Measurements from ENCODE around the gene TFAP2C. TPM values are rescaled to one million over a fixed set of nuclear protein-coding genes. Genes with fewer than 3 reads are reported as not detected.

The TFAP2C gene
- total RNA-seq, result 1 to 10 TPM in 1 of 2 donors, under 1 TPM in 1; 0.31 to 1.8 TPM
- polyA plus RNA-seq (2013, experiment 1 of 2), result 15.0 TPM
- 15.4 TPM for polyA plus RNA-seq (2013, experiment 2 of 2)
- long read RNA-seq, experiment 1, result 0 reads
- long read RNA-seq, experiment 2, partial matches to known transcripts, result 1 of 2 reads
- long read RNA-seq, experiment 2, other reads (novel, unspliced or antisense), result 1 of 2 reads
- long read RNA-seq, experiment 3, partial matches to known transcripts, result 0 of 2 reads
- long read RNA-seq, experiment 3, other reads (novel, unspliced or antisense), result 1 of 2 reads
- long read RNA-seq, experiment 4, result 0 reads

DNA sequence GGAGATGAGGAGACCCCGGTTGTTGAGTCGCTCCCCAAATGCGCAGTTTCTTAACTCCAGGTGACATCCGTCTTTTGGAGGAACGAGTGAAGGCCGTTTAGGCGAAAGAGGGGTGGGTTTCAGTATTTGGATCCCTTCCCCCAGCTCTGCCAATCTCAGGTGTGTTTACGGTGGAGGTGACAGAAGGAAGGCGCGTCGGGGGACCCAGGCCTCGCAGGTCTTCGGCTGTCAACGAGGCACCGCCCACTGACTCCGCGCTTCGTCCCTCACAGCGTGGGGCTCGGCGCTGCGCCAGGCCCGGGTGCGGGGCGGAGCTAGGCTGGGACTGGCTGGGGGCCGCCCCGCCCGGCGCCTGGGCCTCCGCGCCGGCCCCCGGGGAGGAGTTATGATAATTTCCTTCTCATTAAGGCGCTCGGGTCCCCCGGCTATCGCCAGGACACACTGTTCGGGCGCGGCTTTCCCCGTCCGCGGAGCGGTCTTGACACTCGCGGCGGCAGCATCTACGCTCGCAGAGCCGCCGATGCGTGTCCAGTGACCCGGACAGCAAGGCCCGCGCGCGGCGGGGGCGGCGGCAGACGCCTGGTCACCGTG is at the start of gene TFAP2C:
TFAP2C (plus strand) TSS at position 434 of the 591 bp plus-strand sequence. CDS start 239 bp downstream, outside the sequence.
- H3K27ac ChIP-seq (ENCODE audit: low read depth, low read length), result no peak within 1 kb of the TSS
- Mint-ChIP-seq H3K27ac (no peak within 1 kb of the TSS), H3K36me3 (ENCODE audit: low read depth) (no peaks in the 10 kb centered on the region), H3K27me3 (ENCODE audit: insufficient read depth) (peaks cover 93% of the 10 kb centered on the region), H3K4me1 (peaks cover 36% of the 10 kb centered on the region), H3K4me3 (peak within 1 kb of the TSS; percentile 59), H3K9me3 (no peaks in the 10 kb centered on the region)
- H3K27me3 ChIP-seq (ENCODE audit: control insufficient read depth, insufficient read depth, low read length, poor library complexity, severe bottlenecking), result peaks cover 94% of the 10 kb centered on the region
- H3K4me3 ChIP-seq (ENCODE audit: low read length), result peak within 1 kb of the TSS; percentile 81
- TF ChIP-seq, protein P1, sequence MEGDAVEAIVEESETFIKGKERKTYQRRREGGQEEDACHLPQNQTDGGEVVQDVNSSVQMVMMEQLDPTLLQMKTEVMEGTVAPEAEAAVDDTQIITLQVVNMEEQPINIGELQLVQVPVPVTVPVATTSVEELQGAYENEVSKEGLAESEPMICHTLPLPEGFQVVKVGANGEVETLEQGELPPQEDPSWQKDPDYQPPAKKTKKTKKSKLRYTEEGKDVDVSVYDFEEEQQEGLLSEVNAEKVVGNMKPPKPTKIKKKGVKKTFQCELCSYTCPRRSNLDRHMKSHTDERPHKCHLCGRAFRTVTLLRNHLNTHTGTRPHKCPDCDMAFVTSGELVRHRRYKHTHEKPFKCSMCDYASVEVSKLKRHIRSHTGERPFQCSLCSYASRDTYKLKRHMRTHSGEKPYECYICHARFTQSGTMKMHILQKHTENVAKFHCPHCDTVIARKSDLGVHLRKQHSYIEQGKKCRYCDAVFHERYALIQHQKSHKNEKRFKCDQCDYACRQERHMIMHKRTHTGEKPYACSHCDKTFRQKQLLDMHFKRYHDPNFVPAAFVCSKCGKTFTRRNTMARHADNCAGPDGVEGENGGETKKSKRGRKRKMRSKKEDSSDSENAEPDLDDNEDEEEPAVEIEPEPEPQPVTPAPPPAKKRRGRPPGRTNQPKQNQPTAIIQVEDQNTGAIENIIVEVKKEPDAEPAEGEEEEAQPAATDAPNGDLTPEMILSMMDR (conservative IDR thresholded peaks at IDR 0.05), result no peak
- no peaks in the 10 kb centered on the region for H3K9me3 ChIP-seq (ENCODE audit: control insufficient read depth, low read length)
- peaks cover 12% of the 10 kb centered on the region for H3K4me1 ChIP-seq (ENCODE audit: control insufficient read depth, insufficient read depth, low read length)
- H3K36me3 ChIP-seq (ENCODE audit: control insufficient read depth, insufficient read depth, low read length), result no peaks in the 10 kb centered on the region
- no peak within 1 kb of the TSS for H3K9ac ChIP-seq (ENCODE audit: extremely low read depth, low read length, poor library complexity, severe bottlenecking)
- WGBS, 2 experiments (ENCODE audit: insufficient coverage in 1 of 2, insufficient read length in 1 of 2), result 0 to 2% methylated on average over 15 to 62 of the region's 62 CpGs
- DNase-seq, result peak; percentile 91

DNA sequence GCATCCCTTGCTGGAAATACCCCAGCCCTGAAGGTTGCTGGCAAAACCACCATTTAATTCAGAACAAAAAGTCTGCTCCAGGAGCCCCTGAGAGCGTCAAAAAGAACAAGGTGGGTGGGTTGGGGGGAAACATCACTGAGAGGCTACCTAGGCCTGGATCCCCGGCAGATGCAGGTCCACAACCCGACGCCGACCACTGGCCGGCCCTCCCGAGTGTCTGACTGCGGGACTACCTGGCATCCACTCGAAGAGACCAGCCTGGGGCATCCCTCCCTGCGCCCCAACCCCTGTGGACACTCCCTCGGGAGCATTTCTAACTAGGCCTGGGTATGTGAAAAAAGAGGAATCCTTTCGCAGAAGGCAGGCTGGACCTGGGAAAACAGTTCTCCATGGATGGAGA is 48.9 kb upstream of the TFAP2C start:
- H3K4me1 Mint-ChIP-seq, result peaks cover 4% of the 10 kb centered on the region
- no peaks in the 10 kb centered on the region for H3K9me3 ChIP-seq (ENCODE audit: control insufficient read depth, low read length)
- no peak overlapping the region for H3K27ac ChIP-seq (ENCODE audit: low read depth, low read length)
- H3K4me3 ChIP-seq (ENCODE audit: low read length), result no peak overlapping the region
- DNase-seq, result no peak
- H3K27me3 ChIP-seq (ENCODE audit: control insufficient read depth, insufficient read depth, low read length, poor library complexity, severe bottlenecking), result no peaks in the 10 kb centered on the region
- H3K9me3 Mint-ChIP-seq, result peaks cover 1% of the 10 kb centered on the region
- no peak overlapping the region for H3K4me3 Mint-ChIP-seq
- no peaks in the 10 kb centered on the region for H3K36me3 ChIP-seq (ENCODE audit: control insufficient read depth, insufficient read depth, low read length)
- TF ChIP-seq, protein P1 (conservative IDR thresholded peaks at IDR 0.05), result no peak
- peaks cover 4% of the 10 kb centered on the region for H3K27me3 Mint-ChIP-seq (ENCODE audit: insufficient read depth)
- H3K4me1 ChIP-seq (ENCODE audit: control insufficient read depth, insufficient read depth, low read length), result peaks cover 3% of the 10 kb centered on the region
- no peak overlapping the region for H3K9ac ChIP-seq (ENCODE audit: extremely low read depth, low read length, poor library complexity, severe bottlenecking)
- no peak overlapping the region for H3K27ac Mint-ChIP-seq
- H3K36me3 Mint-ChIP-seq (ENCODE audit: low read depth), result no peaks in the 10 kb centered on the region
- 95 to 98% methylated on average over 7 to 12 of the region's 12 CpGs for WGBS, 2 experiments (ENCODE audit: insufficient coverage in 1 of 2, insufficient read length in 1 of 2)

DNA sequence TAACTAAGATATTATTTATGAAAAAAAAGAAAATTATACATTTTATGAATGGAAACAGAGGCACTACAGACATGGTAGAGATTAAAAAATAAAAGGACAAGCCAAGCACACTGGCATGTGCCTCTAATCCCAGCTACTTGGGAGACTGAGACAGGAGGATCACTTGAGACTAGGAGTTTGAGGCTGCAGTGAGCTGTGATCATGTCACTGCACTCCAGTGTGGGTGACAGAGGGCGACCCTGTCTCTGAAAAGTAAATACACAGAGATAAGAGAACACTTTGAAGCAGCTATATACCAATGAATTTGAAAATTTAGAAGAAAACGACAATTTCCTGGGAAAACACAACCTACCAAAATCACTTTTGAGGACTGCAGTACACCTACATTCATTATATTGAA is 47.4 kb upstream of the TFAP2C start:
- H3K4me1 ChIP-seq (ENCODE audit: control insufficient read depth, insufficient read depth, low read length), result peaks cover 3% of the 10 kb centered on the region
- no peaks in the 10 kb centered on the region for H3K27me3 ChIP-seq (ENCODE audit: control insufficient read depth, insufficient read depth, low read length, poor library complexity, severe bottlenecking)
- H3K4me3 Mint-ChIP-seq, result no peak overlapping the region
- H3K9ac ChIP-seq (ENCODE audit: extremely low read depth, low read length, poor library complexity, severe bottlenecking), result no peak overlapping the region
- no peak overlapping the region for H3K27ac ChIP-seq (ENCODE audit: low read depth, low read length)
- no peak overlapping the region for H3K4me3 ChIP-seq (ENCODE audit: low read length)
- no peaks in the 10 kb centered on the region for H3K36me3 Mint-ChIP-seq (ENCODE audit: low read depth)
- 84% methylated on average over 2 of the region's 2 CpGs; no CpG with 5 or more reads in 1 of the 2 experiments for WGBS, 2 experiments (ENCODE audit: insufficient coverage in 1 of 2, insufficient read length in 1 of 2)
- H3K4me1 Mint-ChIP-seq, result peaks cover 4% of the 10 kb centered on the region
- H3K36me3 ChIP-seq (ENCODE audit: control insufficient read depth, insufficient read depth, low read length), result no peaks in the 10 kb centered on the region
- peaks cover 1% of the 10 kb centered on the region for H3K9me3 Mint-ChIP-seq
- no peak overlapping the region for H3K27ac Mint-ChIP-seq
- no peaks in the 10 kb centered on the region for H3K9me3 ChIP-seq (ENCODE audit: control insufficient read depth, low read length)
- no peak for DNase-seq
- no peaks in the 10 kb centered on the region for H3K27me3 Mint-ChIP-seq (ENCODE audit: insufficient read depth)
- TF ChIP-seq, protein P1 (conservative IDR thresholded peaks at IDR 0.05), result no peak

Measured in endodermal cell (in vitro differentiated cells).